SH-SY5Y (cell line): ENCODE results near the gene MKNK2.

Experiments used
- GATA2 ChIP-seq: IDR thresholded peaks from 2 replicates; pipeline ENCODE4 v1.6.1; 2011; ENCODE audit warnings: mild to moderate bottlenecking, low read depth, low read length
- GATA3 ChIP-seq: IDR thresholded peaks from 2 replicates; pipeline ENCODE4 v1.6.1; 2011; ENCODE audit warnings: low read depth, mild to moderate bottlenecking, low read length, moderate library complexity

DNA sequence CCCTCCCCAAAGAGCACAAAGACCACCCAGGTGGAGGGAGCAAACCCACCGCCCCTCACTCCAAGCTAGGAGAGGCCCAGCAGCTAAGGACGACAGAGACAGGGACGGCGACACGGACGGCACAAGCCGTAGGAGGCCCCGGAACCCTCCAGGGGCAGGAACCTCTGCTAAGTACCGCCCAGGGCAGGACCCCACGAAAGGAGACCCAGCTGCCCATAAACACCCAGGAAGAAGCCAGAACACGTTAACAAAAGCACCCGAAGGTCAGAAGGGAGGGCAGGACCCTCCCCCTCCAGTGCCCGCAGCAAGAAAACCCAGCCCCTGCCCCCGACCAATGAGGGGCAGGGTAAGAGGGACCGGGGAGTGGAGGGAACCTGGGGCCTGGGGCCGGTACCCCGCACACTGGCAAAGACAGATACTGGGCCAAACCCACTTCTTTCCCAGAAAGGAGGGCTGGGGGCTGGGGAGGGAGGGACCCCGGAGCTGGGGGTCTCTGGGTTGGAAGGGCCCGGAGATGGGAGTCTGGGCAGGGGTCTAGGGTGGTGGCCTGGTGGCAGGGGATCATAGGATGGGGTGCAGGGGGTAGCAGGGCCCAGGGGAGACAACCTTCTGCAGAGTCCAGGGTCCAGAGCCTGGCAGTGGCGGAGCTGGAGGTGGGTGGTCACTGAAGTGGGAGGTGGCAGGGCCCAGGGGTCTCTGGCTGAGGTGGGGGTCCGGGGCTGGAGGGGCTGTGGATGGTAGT lies 37.9 kb downstream of the MKNK2 start:
- TF ChIP-seq GATA3 (no peak), GATA2 (no peak)
